Panc1 (cell line): ENCODE measurements around the gene PFN1. TPM values are rescaled to one million over a fixed set of nuclear protein-coding genes. Genes with fewer than 3 reads are reported as not detected.

Experiments
- ATAC-seq: fragments of 200-7000 bp; cut with Tn5 transposase; 2 replicates; pipeline ENCODE4 v1.9.1; 2020; ENCODE audit warnings: mild to moderate bottlenecking, moderate library complexity
- BruUV-seq: library from RNA; stranded (reverse); fragments of 400-500 nt; replicated peaks from 2 replicates; lab custom pipeline; 2021; lab: Mats Ljungman, UMichigan
- CTCF ChIA-PET: fragments of 300-600 bp; sonication (Branson Sonifier 250); formaldehyde crosslinking; loops from one replicate; lab custom pipeline; 2022; ENCODE audit warnings: antibody characterized with exemption; lab: Charles Lee
- POLR2A ChIA-PET: fragments of 300-600 bp; sonication (Branson Sonifier 250); formaldehyde crosslinking; loops from one replicate; lab custom pipeline; 2022; ENCODE audit warnings: antibody characterized with exemption; lab: Charles Lee
- DNase-seq: peaks from one replicate; pipeline ENCODE4 v3.0.0-alpha.2; 2010; ENCODE audit warnings: low read depth, low spot score
- H3K27ac ChIP-seq: 2 replicates; pipeline ENCODE4 v1.5.1; 2011; ENCODE audit warnings: mild to moderate bottlenecking, low read length, inconsistent platforms
- H3K27me3 ChIP-seq: fragments of 200-500 bp; sonication (Bioruptor generic); 2 replicates; pipeline ENCODE4 v1.6.0; 2014; ENCODE audit warnings: low read length, inconsistent platforms; ENCODE audit not compliant: control insufficient read depth, insufficient read depth
- H3K36me3 ChIP-seq: fragments of 200-500 bp; sonication (Bioruptor generic); 2 replicates; pipeline ENCODE4 v1.5.1; 2014; ENCODE audit warnings: inconsistent platforms, mild to moderate bottlenecking, low read length, moderate library complexity; ENCODE audit not compliant: control insufficient read depth, insufficient read depth
- H3K4me1 ChIP-seq: 2 replicates; pipeline ENCODE4 v1.5.1; 2011; ENCODE audit warnings: inconsistent platforms, mild to moderate bottlenecking, low read length, moderate library complexity; ENCODE audit not compliant: control insufficient read depth, insufficient read depth
- H3K4me3 ChIP-seq, 2 experiments: 2 replicates each; pipeline ENCODE4 v1.5.1; 2011 to 2012; ENCODE audit warnings: low read depth in 2 of 2, low read length in 2 of 2, mild to moderate bottlenecking in 2 of 2, inconsistent platforms in 1 of 2, moderate library complexity in 1 of 2
- H3K9me3 ChIP-seq: fragments of 200-500 bp; sonication (Bioruptor generic); 2 replicates; pipeline ENCODE4 v1.5.1; 2014; ENCODE audit warnings: low read depth, mild to moderate bottlenecking, inconsistent platforms, low read length, moderate library complexity; ENCODE audit not compliant: control insufficient read depth, insufficient read depth
- POLR2AphosphoS5 ChIP-seq: IDR thresholded peaks from 2 replicates; pipeline ENCODE4 v1.6.1; 2012; ENCODE audit warnings: mild to moderate bottlenecking, low read depth, low read length, moderate library complexity
- SIN3A ChIP-seq: IDR thresholded peaks from 2 replicates; pipeline ENCODE4 v1.6.1; 2012; ENCODE audit warnings: low read depth, mild to moderate bottlenecking, low read length, moderate library complexity, borderline replicate concordance; ENCODE audit not compliant: insufficient read depth
- TCF7L2 ChIP-seq: IDR thresholded peaks from 2 replicates; pipeline ENCODE4 v1.6.1; 2011; ENCODE audit warnings: mild to moderate bottlenecking, low read depth, low read length, inconsistent platforms
- in situ Hi-C: cut with HindIII; loops from 2 replicates; pipeline ENCODE4 v1.10.0; 2016; ENCODE audit warnings: low sequenced_read_pairs, low pct_unique_long_range_greater_than_20kb
- intact Hi-C: fragments of 100-400 bp; cut with micrococcal nuclease; formaldehyde crosslinking; loops from one replicate; pipeline ENCODE4 v1.10.0; 2022; ENCODE audit not compliant: unreplicated experiment
- total RNA-seq: library from RNA; stranded (reverse); gene quantifications from one replicate; pipeline ENCODE4 v1.2.1, GENCODE V29; 2021; ENCODE audit not compliant: unreplicated experiment
- TF ChIP-seq, protein P1 (sequence below): fragments of 450-650 bp; IDR thresholded peaks from 2 replicates; pipeline ENCODE4 v1.5.1; 2017; ENCODE audit warnings: mild to moderate bottlenecking
- TF ChIP-seq, protein P2 (sequence below), 2 experiments: IDR thresholded peaks; 2 replicates each; pipeline ENCODE4 v1.6.1; 2011 to 2012; ENCODE audit warnings: low read depth in 2 of 2, control low read depth in 1 of 2, low read length in 1 of 2, mild to moderate bottlenecking in 1 of 2, moderate library complexity in 1 of 2; ENCODE audit not compliant: insufficient read depth in 1 of 2

The PFN1 gene
- total RNA-seq, 1 experiment from 2014 or later, result 1,074 TPM

DNA sequence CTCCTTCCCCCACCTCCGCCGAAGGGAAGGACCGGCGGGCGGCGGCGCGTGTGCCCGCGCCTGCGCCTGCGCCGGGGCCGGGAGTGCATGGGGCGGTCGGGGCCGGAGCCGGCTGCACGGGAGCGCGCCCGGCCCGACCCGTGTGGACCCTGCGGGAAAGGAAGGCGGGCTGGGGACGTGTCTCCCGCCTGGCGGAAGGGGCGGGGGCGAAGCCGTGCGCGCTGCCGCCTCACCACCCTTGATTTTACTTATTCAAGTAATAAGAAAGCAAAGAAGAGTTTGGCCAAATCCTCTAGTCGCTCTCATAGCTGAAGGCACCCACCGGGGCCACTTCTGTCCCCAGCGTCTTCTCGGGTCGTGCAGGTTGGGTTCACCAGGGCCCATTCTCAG, 596 bp upstream of the PFN1 start:
- Histone ChIP-seq H3K27ac (peak overlapping the region; percentile 93), H3K27me3 (no peaks in the 10 kb centered on the region), H3K4me3 (peak overlapping the region; percentile 83 to 85), H3K4me1 (peaks cover 35% of the 10 kb centered on the region), H3K9me3 (no peaks in the 10 kb centered on the region), H3K36me3 (peaks cover 6% of the 10 kb centered on the region)
- ChIA-PET CTCF (no interaction called here), POLR2A (interaction anchor here (0.7 to 1.1 kb wide), 2 partner anchors 18 to 38 kb away, joined by 3 to 4 read pairs; partner anchors contain the start of gene SPAG7)
- in situ Hi-C loops (no loop called here), intact Hi-C loops (no loop called here)
- TF ChIP-seq POLR2AphosphoS5, result peak; percentile 30; the same call in 1 of the 2 replicates
- TF ChIP-seq, protein P1, sequence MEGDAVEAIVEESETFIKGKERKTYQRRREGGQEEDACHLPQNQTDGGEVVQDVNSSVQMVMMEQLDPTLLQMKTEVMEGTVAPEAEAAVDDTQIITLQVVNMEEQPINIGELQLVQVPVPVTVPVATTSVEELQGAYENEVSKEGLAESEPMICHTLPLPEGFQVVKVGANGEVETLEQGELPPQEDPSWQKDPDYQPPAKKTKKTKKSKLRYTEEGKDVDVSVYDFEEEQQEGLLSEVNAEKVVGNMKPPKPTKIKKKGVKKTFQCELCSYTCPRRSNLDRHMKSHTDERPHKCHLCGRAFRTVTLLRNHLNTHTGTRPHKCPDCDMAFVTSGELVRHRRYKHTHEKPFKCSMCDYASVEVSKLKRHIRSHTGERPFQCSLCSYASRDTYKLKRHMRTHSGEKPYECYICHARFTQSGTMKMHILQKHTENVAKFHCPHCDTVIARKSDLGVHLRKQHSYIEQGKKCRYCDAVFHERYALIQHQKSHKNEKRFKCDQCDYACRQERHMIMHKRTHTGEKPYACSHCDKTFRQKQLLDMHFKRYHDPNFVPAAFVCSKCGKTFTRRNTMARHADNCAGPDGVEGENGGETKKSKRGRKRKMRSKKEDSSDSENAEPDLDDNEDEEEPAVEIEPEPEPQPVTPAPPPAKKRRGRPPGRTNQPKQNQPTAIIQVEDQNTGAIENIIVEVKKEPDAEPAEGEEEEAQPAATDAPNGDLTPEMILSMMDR, result no peak
- ATAC-seq (peak; percentile 67), DNase-seq (no peak)
- BruUV-seq, result no TSS peak

DNA sequence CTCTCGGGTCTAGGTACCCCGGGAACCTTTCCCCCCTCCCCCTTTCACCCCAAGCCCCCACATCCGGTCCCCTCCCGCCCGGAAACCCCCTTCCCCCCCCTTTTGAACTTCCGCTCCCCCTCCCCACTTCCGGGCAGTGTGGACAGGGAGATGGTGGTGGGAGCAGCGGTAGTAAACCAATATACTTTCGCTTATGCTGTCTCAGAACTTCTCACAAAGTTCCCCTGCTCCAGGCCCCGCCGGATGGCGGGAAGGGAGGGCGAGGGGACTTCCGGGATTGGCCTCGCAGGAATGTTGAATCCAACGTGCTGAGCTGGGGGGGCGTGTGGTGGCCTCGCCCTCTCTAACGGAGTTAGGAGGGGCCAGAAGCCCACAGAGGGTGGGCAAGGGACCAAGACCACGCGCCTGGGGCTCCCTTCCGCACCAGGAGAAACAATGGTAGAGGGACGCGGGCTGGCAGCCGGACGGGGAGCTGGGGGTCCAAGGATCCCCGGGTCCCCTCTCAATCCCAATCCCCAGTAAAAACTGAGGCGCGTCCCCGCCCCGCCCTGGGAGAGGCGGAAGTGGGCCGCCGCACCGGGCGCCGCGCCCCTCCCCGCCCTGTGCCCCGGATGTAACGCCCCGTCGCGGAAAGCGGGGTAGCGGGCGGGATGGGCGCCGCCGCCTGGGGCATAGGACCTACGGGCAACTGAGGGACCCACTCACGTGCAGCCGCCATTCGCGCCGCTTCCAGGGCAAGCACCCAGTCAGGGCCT, 742 bp downstream of the PFN1 start:
- no peak for TF ChIP-seq SIN3A
- TF ChIP-seq, protein P1, result no peak
- TF ChIP-seq, protein P2, sequence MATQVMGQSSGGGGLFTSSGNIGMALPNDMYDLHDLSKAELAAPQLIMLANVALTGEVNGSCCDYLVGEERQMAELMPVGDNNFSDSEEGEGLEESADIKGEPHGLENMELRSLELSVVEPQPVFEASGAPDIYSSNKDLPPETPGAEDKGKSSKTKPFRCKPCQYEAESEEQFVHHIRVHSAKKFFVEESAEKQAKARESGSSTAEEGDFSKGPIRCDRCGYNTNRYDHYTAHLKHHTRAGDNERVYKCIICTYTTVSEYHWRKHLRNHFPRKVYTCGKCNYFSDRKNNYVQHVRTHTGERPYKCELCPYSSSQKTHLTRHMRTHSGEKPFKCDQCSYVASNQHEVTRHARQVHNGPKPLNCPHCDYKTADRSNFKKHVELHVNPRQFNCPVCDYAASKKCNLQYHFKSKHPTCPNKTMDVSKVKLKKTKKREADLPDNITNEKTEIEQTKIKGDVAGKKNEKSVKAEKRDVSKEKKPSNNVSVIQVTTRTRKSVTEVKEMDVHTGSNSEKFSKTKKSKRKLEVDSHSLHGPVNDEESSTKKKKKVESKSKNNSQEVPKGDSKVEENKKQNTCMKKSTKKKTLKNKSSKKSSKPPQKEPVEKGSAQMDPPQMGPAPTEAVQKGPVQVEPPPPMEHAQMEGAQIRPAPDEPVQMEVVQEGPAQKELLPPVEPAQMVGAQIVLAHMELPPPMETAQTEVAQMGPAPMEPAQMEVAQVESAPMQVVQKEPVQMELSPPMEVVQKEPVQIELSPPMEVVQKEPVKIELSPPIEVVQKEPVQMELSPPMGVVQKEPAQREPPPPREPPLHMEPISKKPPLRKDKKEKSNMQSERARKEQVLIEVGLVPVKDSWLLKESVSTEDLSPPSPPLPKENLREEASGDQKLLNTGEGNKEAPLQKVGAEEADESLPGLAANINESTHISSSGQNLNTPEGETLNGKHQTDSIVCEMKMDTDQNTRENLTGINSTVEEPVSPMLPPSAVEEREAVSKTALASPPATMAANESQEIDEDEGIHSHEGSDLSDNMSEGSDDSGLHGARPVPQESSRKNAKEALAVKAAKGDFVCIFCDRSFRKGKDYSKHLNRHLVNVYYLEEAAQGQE (IDR thresholded peaks at IDR 0.05; ENCODE audit: insufficient read depth in 1 of 2, low read depth in 2 of 2, low read length in 1 of 2), result no peak
- TF ChIP-seq TCF7L2, result no peak
- peak; percentile 46 for TF ChIP-seq POLR2AphosphoS5
- Histone ChIP-seq H3K36me3 (peaks cover 6% of the 10 kb centered on the region), H3K27me3 (no peaks in the 10 kb centered on the region), H3K27ac (peak overlapping the region; percentile 94), H3K4me3 (peak overlapping the region; percentile 83 to 85), H3K4me1 (peaks cover 41% of the 10 kb centered on the region), H3K9me3 (no peaks in the 10 kb centered on the region)
- in situ Hi-C loops (no loop called here), intact Hi-C loops (no loop called here)
- BruUV-seq, result no TSS peak
- ATAC-seq (peak; percentile 27), DNase-seq (no peak)
- POLR2A ChIA-PET, result interaction anchor here (0.6 to 1.0 kb wide), 3 partner anchors 18 to 999 kb away, joined by 3 to 11 read pairs (median 8); no protein-coding TSS in a partner anchor
- CTCF ChIA-PET, result no interaction called here
